HL-60/S4 treated with retinoic acid at 250 ng/mL for 4 days and 3 days (cell line): ENCODE data around the gene RALB.

Experiments used
- in situ Hi-C: fragments of 300-500 bp; cut with MboI; formaldehyde crosslinking; loops from 2 replicates; pipeline ENCODE4 v1.7.0; 2022; ENCODE audit warnings: low sequenced_read_pairs

The RALB gene

GRCh38 chr2:120252225-120253020 is at the start of gene RALB:
TSS of gene RALB (plus strand) at chr2:120252852. CDS start at chr2:120278665, 25,813 bp downstream.
- in situ Hi-C loops: no loop called here

- in situ Hi-C loops: no loop called here
Measured at GRCh38 chr2:120203251-120204021, 49.2 kb upstream of the RALB start.

DNA sequence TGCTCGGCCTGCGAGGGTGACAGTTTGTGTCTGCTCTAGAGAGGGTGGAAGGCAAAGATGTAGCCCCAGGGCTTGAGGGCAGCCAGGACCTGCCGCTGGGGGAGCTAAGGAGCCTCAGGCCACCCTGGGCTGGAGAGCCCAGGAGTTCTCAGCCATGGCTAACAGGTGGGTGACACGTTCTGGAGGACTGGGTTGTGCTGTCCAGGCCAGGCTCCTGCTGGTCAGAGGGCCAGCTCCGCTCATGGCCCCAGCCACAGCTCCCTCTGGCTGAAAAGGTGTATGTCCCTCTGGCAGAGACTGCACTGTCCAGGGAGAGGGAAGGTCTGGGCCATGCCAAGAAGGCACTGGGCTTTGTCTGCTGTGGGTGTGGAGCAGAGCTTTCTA is 48.6 kb upstream of the RALB start:
- in situ Hi-C loops: no loop called here

GRCh38 chr2:120204417-120204816 is 48.2 kb upstream of the RALB start:
- in situ Hi-C loops: no loop called here

DNA sequence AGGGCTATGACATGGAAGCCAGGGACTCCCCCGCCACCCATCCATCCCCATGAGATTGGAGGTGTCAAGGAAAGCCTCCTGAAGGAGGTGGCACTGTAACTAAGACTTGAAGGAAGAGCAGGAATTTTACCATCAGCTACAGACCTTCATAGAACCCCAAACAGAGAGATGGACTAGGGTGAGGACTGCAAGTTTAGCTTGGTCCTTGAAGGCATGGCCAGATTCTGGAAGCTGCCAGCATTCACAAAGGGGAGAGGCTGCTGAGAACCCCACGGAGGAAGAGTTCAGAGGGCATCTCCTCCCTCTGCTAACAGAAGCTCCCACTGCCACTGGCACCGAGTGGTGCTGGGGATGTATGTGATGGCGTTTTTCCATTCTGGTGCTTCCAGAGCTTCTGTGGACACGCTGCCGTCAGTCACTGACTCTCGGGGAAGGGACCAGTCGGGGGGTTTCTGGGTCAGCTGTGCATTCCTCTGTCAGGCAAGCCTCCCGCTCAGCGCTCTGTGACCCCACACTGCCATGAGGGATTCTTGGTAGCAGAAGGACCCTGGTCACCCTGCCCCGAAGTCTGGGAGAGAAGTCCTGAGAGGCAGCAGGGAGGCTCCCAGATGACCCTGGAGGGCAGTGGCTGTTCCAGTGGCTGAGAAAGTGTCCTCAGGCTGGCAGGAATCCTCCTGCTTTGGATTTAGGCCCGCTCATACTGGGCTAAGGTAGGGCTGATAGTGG is 47.5 kb upstream of the RALB start:
- in situ Hi-C loops: no loop called here

DNA sequence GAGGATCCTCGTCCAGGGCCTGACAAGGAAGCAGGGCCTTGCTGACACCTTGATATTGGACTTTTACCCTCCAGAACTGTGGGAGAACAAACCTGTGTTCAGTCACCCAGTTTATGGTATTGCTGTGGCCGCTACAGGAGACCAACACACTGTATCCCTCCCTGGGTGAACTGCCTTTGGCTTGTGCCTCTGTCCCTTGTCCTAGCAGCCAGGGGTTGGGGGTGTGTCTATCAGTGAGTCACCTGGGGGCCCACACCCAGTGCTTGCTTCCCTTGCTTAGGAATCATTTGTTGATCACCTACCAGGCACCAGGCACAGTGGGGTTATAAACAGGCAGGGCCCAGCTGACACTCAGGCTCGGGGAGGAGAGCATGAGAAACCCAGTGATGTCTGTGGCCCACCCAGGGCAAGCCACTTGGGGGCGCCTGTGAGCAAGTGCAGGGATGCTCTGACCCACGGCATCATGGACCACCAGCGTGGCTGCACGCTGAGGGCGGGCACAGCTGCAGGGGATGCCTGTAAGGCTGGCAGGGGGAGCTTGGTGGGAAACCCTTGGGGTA is 46.5 kb upstream of the RALB start:
- in situ Hi-C loops: no loop called here

DNA sequence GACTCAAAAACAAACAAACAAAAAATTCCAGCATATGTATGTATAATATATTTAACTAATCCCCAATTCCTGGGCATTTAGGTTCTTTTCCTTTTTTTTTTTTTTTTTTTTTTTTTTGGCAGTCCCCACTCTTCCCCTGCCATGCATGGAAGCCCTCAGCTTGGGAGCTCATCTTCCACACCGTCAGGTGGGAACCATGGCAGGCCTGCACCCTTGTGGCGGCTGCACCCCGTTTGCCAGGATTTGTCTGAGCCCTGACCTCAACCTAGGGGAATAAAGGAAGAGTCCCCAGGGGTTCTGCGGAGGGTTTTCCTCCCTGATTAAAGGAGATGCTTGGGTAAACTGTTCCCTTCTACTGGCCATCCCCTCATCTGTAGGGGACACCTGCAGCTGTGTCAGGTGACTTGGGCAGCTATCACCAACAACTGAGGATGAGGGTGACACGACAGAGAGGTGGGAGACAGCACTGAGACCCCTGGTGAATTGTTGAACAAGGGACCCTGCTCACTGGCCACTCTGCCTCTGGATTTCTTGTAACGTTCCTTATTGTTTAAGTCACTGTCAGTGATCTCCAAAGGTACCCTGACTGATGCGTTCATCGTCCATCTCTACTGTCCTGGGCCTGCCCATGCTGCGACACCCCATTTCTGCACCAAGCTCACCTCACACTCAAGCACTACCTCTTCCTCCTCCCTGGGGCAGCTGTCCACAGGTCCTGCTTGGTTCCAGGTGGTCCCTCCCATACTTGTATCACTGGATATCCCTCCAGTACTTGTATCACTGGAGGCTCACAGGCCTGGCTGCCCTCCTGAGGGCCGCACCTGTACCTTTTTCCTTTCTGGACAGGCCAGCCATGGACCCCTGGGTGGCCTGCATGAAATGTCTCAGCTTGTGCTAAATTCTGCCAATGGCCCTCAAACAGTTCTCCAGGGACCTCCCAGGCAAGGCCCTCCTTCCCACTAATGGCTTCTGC is 44.0 kb upstream of the RALB start:
- in situ Hi-C loops: no loop called here

- in situ Hi-C loops: no loop called here
Measured at GRCh38 chr2:120209427-120210269, 43.0 kb upstream of the RALB start.

- in situ Hi-C loops: no loop called here
Measured at GRCh38 chr2:120210270-120210693, 42.4 kb upstream of the RALB start.

GRCh38 chr2:120218181-120218580 is 34.5 kb upstream of the RALB start:
- in situ Hi-C loops: no loop called here

DNA sequence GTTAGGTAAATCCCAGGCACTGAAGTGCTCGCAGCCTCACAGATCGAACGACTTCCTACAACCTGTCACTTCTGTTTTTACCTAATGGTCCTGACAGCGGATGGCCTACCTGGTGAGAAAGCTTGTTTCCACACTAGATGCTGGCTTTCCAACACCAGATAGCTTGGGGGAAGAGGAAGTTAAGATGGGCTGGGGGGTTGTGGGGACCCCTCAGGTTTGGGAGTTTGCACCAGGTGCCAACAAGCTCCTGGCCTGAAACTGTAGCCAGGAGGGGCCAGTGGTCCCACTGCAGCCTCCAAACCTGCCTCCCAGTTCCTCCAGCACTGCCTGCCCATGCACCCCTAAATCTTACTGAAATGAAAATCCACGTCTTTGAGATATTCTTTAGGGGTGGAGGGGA is 33.4 kb upstream of the RALB start:
- in situ Hi-C loops: no loop called here

GRCh38 chr2:120219766-120220165 is 32.9 kb upstream of the RALB start:
- in situ Hi-C loops: no loop called here

DNA sequence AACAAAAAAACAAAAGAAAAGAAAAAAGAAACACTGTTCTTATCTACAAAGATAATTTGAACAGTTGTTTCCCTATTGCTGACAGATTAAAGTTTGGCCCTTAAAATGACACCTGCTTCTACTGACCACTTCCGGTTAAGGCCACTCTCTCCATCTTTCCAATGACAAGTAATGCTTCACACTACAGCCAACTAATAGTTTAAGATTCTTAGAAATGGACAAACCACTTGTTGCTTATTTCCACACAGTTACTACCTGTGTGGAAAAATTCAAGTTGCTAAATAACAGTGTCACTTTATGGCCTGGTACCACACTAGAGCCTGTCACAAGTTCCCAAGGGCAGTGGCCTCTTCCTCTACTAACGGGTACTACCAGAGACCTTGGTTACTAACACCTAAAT is 31.9 kb upstream of the RALB start:
- in situ Hi-C loops: no loop called here

GRCh38 chr2:120221616-120222015 is 31.0 kb upstream of the RALB start:
- in situ Hi-C loops: no loop called here

DNA sequence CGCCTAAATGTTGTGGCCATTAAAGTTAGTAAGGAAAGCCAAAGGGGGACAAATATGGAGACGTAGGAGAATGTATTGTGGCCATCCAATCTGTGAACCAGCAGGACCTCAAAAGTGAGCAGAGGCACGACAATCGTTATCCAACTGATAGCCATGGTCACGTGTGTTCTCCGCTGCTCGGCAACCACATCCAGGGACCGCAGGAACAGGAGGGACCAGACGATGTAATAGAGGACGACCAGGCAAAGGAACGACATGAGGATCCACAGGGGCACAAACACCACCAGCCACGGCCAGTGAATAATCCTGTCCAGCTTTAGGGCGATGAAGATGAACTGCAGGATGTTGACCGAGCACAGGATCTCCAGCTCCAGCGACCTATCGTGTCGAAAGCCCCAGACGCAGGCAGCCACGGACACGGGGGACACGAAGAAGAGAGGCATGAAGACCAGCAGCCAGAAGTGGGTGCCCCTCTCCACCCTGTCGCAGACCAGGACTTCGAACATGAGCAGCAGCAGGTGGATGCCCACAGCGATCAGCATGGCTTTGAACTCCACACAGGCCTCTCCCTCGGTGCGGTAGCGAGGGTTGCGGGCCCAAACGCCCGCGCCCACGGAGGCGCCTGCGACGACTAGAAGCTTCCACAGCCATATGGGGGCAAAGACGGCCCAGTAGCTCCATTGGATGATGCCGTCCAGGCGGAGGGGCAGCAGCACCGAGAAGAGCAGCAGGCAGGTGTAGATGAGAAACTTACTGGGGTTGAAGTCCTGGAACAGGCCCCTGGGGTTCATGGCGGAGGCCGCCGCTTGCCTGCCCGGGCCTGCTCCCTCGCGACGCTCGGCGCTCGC is 30.2 kb upstream of the RALB start:
- in situ Hi-C loops: no loop called here

DNA sequence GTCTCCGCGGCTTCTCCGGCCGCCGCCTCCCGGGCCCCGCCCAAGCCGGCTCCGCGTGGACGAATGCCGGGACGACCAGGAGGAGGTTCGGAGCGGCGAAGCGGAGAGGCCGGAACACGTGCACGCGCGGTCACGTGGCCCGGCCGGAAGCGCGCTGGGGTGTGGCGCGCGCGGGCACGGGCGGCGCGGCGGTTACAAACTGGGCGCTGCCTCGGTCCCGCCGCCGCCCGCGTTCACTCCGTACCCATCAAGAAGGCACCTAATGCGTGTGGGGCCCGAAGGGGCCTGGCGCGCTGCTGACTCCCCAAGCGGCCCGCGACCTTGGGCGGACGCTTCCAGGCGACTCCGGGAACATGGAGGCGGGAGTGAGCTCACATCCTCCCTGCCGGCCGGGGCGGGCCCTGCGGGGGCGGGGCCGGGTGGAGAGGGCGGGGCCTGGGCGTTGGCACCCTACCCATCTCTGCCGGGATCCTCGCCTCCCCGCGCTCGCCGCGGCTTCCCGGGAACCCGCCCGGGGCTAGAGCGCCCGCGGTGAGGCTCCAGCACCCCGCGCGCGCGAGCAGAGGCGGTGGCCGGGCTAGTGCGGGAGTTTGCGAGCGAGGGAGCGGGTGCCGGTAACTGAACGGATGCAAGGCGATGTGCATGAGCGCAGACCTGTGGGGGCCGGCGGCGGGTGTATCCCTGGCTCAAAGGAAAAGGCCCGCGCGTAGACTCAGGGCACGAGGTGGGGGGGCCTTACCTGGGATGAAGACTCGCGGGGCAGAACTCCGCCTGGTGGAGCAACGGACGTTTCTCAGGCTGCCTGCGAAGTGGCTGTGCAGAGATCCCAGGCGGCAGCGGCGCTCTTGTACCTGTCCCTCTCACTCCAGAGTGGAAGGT is 29.4 kb upstream of the RALB start, which contains the start of gene TMEM185B:
TMEM185B (minus strand) TSS at position 367 of the 879 bp plus-strand sequence. CDS start 424 bp downstream, outside the sequence.
- in situ Hi-C loops: no loop called here

- in situ Hi-C loops: no loop called here
Measured at GRCh38 chr2:120224256-120224655, 28.4 kb upstream of the RALB start.
